ENCODE data around the gene SFMBT1. TPM values are rescaled to one million over a fixed set of nuclear protein-coding genes. Genes with fewer than 3 reads are reported as not detected.

Gene SFMBT1, protein sequence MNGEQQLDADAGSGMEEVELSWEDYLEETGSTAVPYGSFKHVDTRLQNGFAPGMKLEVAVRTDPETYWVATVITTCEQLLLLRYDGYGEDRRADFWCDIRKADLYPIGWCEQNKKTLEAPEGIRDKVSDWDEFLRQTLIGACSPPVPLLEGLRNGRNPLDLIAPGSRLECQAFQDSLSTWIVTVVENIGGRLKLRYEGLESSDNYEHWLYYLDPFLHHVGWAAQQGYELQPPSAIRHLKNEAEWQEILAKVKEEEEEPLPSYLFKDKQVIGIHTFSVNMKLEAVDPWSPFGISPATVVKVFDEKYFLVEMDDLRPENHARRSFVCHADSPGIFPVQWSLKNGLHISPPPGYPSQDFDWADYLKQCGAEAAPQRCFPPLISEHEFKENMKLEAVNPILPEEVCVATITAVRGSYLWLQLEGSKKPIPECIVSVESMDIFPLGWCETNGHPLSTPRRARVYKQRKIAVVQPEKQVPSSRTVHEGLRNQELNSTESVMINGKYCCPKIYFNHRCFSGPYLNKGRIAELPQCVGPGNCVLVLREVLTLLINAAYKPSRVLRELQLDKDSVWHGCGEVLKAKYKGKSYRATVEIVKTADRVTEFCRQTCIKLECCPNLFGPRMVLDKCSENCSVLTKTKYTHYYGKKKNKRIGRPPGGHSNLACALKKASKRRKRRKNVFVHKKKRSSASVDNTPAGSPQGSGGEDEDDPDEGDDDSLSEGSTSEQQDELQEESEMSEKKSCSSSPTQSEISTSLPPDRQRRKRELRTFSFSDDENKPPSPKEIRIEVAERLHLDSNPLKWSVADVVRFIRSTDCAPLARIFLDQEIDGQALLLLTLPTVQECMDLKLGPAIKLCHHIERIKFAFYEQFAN
- total RNA-seq: 10 to 100 TPM; 28.7 to 30.0 TPM

DNA sequence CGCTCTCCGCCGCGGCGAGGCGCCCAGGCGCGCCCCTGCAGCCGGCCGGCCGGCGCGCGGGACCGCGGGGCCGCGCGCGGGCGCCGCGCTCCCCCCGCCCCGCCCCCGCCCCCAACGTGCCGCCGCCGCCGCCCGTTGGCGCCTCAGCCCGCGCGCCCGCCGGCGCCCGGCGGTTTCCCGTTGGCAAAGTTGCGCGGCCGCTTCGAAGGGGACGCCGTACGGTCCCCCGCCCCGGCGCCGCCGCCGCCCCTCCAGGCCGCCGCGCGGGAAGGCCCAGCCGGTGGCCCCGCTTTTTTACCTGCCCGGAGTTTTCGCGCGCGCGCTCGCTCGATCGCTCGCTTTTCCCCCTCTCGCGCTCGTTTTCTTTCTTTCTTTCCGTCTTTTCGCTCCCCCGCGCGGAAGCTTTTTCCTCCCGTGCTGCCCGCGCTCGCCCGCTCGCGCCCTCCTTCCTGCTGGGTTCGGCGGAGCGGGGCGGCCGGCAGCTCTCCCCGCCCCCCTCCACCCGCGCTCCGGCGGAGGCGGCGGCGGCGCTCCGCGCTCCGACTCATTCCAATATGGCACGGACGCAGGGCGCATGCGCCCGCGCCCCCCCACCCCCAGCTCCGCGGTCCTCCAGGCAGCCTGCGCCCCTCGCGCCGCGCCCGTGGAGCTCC is at the start of gene SFMBT1:
TSS of gene SFMBT1 (minus strand) at position 556 of the 653 bp plus-strand sequence. CDS start 76,945 bp downstream, outside the sequence.
- CTCF ChIA-PET: interaction anchor here (0.8 to 3.8 kb wide), 5 partner anchors 28 to 153 kb away, joined by 3 to 14 read pairs (median 3); no protein-coding TSS in a partner anchor
- H3K4me1 Mint-ChIP-seq: peaks cover 38% of the 10 kb centered on the region
- peak within 1 kb of the TSS; percentile 98 for H3K27ac Mint-ChIP-seq
- H3K4me3 Mint-ChIP-seq: peak within 1 kb of the TSS; percentile 91
- peak; percentile 77 for DNase-seq
- POLR2A ChIA-PET: interaction anchor here (0.6 to 5.1 kb wide), 24 partner anchors 8 to 846 kb away, joined by 3 to 72 read pairs (median 4); partner anchors contain the start of genes GLT8D1, GNL3, PBRM1 and PRKCD
- peaks cover 9% of the 10 kb centered on the region for H3K27me3 Mint-ChIP-seq
- H3K9me3 Mint-ChIP-seq: no peaks in the 10 kb centered on the region
- peaks cover 6% of the 10 kb centered on the region for H3K36me3 Mint-ChIP-seq (ENCODE audit: low read depth)

DNA sequence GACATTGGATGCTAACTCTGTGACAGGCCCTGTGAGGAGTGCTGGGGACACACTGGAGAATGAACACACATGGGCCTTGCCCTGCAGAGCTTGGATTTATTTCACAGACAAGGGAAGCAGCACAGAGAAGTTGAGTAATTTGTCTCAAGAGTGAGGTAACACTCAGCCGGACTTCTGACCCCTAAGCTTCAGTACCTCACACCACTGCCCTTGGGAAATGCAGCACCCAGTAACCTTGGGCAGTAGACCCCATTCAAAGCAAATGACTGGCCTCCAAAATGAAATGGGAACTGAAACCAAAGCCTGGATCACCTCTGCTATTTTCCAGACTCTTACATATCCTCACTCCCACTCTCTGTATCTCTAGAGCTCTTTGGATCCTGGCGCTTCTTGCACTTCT is 47.1 kb upstream of the SFMBT1 start:
- peaks cover 32% of the 10 kb centered on the region for H3K36me3 Mint-ChIP-seq (ENCODE audit: low read depth)
- POLR2A ChIA-PET: no interaction called here
- H3K27ac Mint-ChIP-seq: no peak overlapping the region
- no peak overlapping the region for H3K4me3 Mint-ChIP-seq
- no peaks in the 10 kb centered on the region for H3K9me3 Mint-ChIP-seq
- no peak for DNase-seq
- no peaks in the 10 kb centered on the region for H3K4me1 Mint-ChIP-seq
- CTCF ChIA-PET: no interaction called here
- no peaks in the 10 kb centered on the region for H3K27me3 Mint-ChIP-seq

DNA sequence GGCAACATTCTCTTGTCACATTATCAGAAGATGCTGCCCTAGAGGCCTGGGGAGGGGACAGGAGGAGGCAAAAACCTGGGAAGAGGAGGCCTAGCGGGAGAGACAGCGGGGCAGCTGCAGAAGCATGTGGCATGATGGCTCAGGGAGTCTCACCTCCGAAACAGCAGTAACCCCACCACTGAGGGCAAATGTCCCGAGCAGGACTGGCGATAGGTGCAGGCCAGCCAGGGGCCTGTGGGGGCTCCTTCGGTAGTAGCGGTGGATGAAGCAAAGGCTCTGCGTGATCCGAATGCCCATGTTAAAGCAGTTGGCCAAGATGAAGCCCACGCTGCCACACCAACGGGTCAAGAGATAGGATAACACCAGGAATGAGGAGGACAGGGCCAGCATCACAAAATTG is 46.3 kb upstream of the SFMBT1 start:
- Mint-ChIP-seq H3K27me3 (no peaks in the 10 kb centered on the region), H3K36me3 (ENCODE audit: low read depth) (peaks cover 28% of the 10 kb centered on the region), H3K4me1 (no peaks in the 10 kb centered on the region), H3K4me3 (no peak overlapping the region), H3K27ac (no peak overlapping the region), H3K9me3 (no peaks in the 10 kb centered on the region)
- CTCF ChIA-PET: interaction anchor here (1.3 kb wide), 1 partner anchor 16 kb away, joined by 3 read pairs; no protein-coding TSS in a partner anchor
- DNase-seq: no peak
- POLR2A ChIA-PET: no interaction called here

DNA sequence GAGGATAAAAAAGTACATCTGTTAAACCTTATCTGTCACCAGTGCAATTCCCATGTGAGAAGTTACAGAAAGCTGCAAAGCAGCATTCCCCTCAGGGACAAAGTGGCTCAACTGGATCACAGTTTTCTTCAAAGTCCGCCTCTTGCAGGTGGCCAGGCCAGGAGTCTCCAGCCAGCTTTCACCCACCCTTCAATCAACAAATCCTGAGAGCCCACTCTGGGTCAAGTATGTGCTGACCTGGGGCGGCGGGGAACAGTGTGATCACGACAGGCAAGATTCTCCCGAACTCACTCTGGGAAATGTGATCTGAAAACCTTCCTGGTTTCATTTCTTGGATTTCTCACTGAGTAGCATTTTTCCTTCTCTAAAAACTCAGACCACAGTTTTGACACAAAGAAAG is 45.1 kb upstream of the SFMBT1 start:
- Mint-ChIP-seq H3K9me3 (no peaks in the 10 kb centered on the region), H3K4me1 (no peaks in the 10 kb centered on the region), H3K4me3 (no peak overlapping the region), H3K36me3 (ENCODE audit: low read depth) (peaks cover 28% of the 10 kb centered on the region), H3K27me3 (no peaks in the 10 kb centered on the region), H3K27ac (no peak overlapping the region)
- ChIA-PET POLR2A (no interaction called here), CTCF (interaction anchor here (1.3 kb wide), 1 partner anchor 17 kb away, joined by 3 read pairs; no protein-coding TSS in a partner anchor)
- DNase-seq: no peak

DNA sequence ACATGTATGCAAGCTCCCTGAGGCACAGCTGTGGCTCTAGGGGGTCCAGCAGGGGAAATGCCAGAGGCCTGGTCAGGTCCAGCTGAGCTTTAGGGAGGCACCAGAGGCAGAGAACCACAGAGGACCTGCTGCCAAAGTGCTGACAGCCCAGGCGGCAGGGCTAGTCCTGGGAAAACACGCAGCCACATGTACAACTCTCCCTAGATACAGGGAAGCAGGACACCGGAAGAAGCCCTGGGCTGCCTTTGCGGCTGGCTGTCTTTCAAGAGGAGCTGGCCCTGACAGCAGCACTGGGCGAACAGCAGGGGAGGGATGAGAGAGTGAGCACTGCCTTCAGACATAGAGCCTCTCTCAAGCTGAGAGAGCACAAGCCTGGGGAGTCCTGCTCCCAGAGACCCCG is 43.6 kb upstream of the SFMBT1 start:
- no peak for DNase-seq
- no peaks in the 10 kb centered on the region for H3K27me3 Mint-ChIP-seq
- no peaks in the 10 kb centered on the region for H3K9me3 Mint-ChIP-seq
- CTCF ChIA-PET: no interaction called here
- no peaks in the 10 kb centered on the region for H3K4me1 Mint-ChIP-seq
- H3K27ac Mint-ChIP-seq: no peak overlapping the region
- no peak overlapping the region for H3K4me3 Mint-ChIP-seq
- H3K36me3 Mint-ChIP-seq (ENCODE audit: low read depth): peaks cover 25% of the 10 kb centered on the region
- POLR2A ChIA-PET: interaction anchor here (1.2 kb wide), 1 partner anchor 10 kb away, joined by 4 read pairs; no protein-coding TSS in a partner anchor

DNA sequence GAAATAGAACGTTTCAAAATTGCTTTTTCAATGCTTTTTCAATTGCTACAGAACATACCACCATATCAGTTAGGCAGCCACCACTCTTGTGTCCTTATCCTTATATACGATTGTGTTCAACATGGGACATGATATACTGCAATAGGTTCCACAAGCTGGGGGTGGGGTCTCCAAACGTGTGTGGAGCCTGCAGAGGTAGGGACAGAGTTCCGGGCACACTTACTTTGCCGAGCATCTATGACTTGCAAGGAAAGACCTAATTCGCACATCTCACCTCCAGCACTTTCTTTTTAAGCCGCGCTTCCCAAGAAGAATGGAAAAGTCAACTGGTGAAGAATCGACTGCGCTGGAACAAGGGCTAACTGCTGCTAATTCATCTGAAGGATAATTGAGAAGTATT is 39.6 kb upstream of the SFMBT1 start:
- H3K36me3 Mint-ChIP-seq (ENCODE audit: low read depth): no peaks in the 10 kb centered on the region
- H3K27ac Mint-ChIP-seq: no peak overlapping the region
- no peak overlapping the region for H3K4me3 Mint-ChIP-seq
- H3K4me1 Mint-ChIP-seq: no peaks in the 10 kb centered on the region
- no peaks in the 10 kb centered on the region for H3K9me3 Mint-ChIP-seq
- POLR2A ChIA-PET: no interaction called here
- CTCF ChIA-PET: no interaction called here
- DNase-seq: no peak
- no peaks in the 10 kb centered on the region for H3K27me3 Mint-ChIP-seq

DNA sequence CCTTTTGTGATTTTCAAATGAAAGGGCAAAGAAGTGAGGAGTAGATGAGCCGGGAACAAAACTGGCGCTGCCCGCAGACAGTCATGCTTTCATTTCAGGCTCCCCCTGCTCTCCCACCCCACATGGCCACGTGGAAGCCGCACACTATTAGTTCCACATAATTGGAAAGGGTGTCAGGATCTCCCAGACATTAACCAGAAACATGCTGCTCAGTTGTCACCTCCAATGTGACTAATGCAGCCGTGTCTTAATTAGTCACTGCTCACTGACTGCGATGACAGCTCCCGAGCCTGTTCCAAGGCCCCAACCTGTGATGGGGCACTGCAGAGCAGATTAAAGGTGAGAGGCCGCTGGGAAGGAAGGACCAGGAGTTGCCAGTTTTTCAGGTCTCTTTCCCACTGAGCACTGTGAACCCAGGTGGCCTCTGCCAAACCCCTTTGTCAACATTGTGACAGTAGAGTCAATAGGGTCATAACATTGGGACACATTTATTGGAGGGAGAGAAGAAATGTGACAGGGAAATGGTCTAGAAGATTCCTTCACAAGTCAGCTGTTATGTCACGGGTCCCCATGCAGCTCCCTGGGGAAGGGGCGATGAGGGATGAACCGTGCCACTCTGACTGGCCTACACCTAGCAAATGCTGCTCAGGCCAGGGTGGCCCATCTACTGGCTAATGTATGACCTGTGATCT is 38.6 kb upstream of the SFMBT1 start:
- Mint-ChIP-seq H3K27me3 (no peaks in the 10 kb centered on the region), H3K36me3 (ENCODE audit: low read depth) (no peaks in the 10 kb centered on the region), H3K4me3 (no peak overlapping the region), H3K9me3 (no peaks in the 10 kb centered on the region), H3K4me1 (no peaks in the 10 kb centered on the region), H3K27ac (no peak overlapping the region)
- DNase-seq: no peak
- ChIA-PET CTCF (no interaction called here), POLR2A (interaction anchor here (1.0 kb wide), 1 partner anchor 13 kb away, joined by 3 read pairs; no protein-coding TSS in a partner anchor)

DNA sequence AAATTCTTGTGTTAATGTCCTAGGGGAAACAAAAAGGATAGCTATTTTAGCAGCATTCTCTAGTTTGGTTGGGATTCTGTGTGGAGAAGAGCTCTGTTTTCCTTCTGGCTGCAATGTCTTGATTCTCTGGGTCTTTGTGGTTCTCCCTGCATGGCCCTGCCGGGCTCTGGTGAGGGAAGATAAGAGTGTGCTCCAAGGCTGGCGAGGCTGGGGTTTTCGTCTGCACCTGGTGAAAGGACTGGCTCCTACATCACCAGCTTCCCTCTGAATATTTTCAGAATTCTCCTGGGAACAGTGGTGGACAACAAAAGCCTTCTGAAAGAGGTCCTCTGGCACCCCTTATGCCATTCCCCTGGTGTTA is 38.1 kb upstream of the SFMBT1 start:
- ChIA-PET POLR2A (interaction anchor here (1.0 kb wide), 1 partner anchor 13 kb away, joined by 3 read pairs; no protein-coding TSS in a partner anchor), CTCF (no interaction called here)
- no peak for DNase-seq
- no peaks in the 10 kb centered on the region for H3K36me3 Mint-ChIP-seq (ENCODE audit: low read depth)
- H3K27me3 Mint-ChIP-seq: no peaks in the 10 kb centered on the region
- H3K4me3 Mint-ChIP-seq: no peak overlapping the region
- H3K4me1 Mint-ChIP-seq: no peaks in the 10 kb centered on the region
- no peaks in the 10 kb centered on the region for H3K9me3 Mint-ChIP-seq
- H3K27ac Mint-ChIP-seq: no peak overlapping the region

DNA sequence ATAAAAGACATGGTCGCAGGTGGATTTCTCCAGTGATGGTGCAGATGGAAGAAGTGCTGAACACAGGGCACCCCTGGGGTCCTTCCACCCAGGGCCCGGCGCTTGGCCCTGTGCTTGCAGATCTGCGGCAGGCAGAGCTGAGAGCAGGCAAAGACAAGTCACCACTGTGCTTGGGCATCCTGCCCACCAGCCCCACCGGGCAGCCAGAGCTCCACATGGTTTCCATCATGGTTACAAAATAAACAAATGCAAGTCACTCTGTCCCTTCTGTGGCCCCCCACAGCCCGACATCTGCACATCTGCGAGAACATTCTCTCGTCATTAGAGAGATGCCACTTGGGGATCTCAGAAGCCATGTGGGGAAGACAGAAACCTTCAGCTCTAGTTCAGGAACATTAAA is 37.6 kb upstream of the SFMBT1 start:
- no peak for DNase-seq
- no peaks in the 10 kb centered on the region for H3K4me1 Mint-ChIP-seq
- no peaks in the 10 kb centered on the region for H3K36me3 Mint-ChIP-seq (ENCODE audit: low read depth)
- ChIA-PET POLR2A (interaction anchor here (1.0 kb wide), 1 partner anchor 12 kb away, joined by 3 read pairs; no protein-coding TSS in a partner anchor), CTCF (no interaction called here)
- no peak overlapping the region for H3K4me3 Mint-ChIP-seq
- H3K27me3 Mint-ChIP-seq: no peaks in the 10 kb centered on the region
- H3K9me3 Mint-ChIP-seq: no peaks in the 10 kb centered on the region
- no peak overlapping the region for H3K27ac Mint-ChIP-seq

DNA sequence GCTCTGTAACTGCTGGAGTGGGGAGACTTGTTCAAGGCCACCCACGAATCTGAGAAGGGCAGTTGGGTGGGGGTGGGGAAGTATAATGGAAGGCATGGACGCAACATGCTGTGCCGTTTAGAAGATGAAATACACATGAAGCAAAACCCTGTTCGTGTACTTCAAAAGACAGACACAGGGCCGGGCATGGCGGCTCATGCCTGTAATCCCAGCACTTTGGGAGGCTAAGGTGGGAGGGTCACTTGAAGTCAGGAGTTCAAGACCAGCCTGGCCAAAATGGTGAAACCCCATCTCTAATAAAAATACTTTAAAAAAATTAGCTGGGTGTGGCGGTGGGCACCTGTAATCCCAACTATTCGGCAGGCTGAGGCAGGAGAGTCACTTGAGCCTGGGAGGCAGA is 36.9 kb upstream of the SFMBT1 start:
- ChIA-PET CTCF (interaction anchor here (0.6 kb wide), 1 partner anchor 52 kb away, joined by 3 read pairs; no protein-coding TSS in a partner anchor), POLR2A (no interaction called here)
- H3K36me3 Mint-ChIP-seq (ENCODE audit: low read depth): no peaks in the 10 kb centered on the region

DNA sequence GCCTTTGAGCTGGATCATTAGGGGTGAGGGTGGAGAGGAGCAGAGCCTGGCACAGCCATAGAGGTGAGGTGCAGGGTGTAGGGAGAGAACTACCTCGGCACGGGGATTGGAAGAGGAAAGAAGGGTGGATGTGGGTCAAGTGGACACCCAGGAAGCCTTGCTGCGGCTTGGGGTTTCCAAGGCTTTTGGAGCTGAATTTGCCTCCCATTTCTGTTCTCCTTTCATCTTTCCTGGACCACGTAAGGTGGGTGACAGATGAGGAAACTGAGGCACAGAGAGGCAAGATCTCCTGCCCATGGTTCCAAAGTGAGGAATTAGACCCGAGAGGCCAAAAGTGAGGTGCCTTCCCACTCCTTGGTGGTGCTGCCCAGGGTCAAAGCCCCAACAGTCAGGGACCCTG is 35.4 kb upstream of the SFMBT1 start:
- Mint-ChIP-seq H3K4me1 (no peaks in the 10 kb centered on the region), H3K4me3 (no peak overlapping the region), H3K36me3 (ENCODE audit: low read depth) (no peaks in the 10 kb centered on the region), H3K27ac (no peak overlapping the region), H3K27me3 (no peaks in the 10 kb centered on the region), H3K9me3 (no peaks in the 10 kb centered on the region)
- DNase-seq: no peak
- POLR2A ChIA-PET: no interaction called here
- CTCF ChIA-PET: no interaction called here

More for the DNA sequence above, 36.9 kb upstream of the SFMBT1 start:
- DNase-seq: no peak
- Mint-ChIP-seq H3K4me1 (no peaks in the 10 kb centered on the region), H3K4me3 (no peak overlapping the region), H3K9me3 (no peaks in the 10 kb centered on the region), H3K27me3 (no peaks in the 10 kb centered on the region), H3K27ac (no peak overlapping the region)

DNA sequence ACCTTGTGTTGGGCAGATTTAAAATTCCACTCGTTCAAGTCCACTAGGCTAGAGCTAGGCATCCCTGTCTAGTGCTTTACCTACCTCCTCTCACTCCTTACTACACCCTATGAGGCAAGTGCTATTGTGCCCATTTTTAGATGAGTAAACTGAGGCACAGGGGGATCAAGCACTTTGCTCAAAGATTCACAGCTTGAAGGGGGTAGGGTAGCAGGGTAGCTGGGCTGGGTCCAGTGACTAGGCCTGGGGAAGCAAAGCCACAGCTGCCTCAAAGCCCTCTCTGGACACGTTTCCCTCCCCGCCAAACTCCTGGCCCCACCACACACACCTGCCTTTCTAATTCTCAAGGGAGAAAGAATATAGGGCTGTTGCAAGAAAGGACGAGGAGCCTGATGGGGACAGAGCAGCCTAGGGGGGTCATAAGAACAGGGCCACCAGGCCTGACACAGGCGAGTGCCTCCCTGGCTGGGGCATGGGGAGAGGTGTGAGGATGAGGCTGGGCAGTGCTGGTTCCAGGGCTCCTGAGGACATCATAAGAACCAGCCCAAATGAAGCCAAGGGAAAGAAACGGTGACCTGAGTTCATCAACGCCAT is 34.8 kb upstream of the SFMBT1 start:
- H3K4me3 Mint-ChIP-seq: no peak overlapping the region
- no peaks in the 10 kb centered on the region for H3K9me3 Mint-ChIP-seq
- CTCF ChIA-PET: no interaction called here

More for the DNA sequence above, 34.8 kb upstream of the SFMBT1 start:
- Mint-ChIP-seq H3K27me3 (no peaks in the 10 kb centered on the region), H3K27ac (no peak overlapping the region), H3K36me3 (ENCODE audit: low read depth) (no peaks in the 10 kb centered on the region), H3K4me1 (no peaks in the 10 kb centered on the region)
- POLR2A ChIA-PET: no interaction called here
- DNase-seq: no peak

Data from activated CD4-positive, alpha-beta memory T cell treated with anti-CD3 and anti-CD28 coated beads, Interleukin-2, amount 10 ng/mL, durations not matched to agents 7 days and 5 days (primary cell).